Measurements from ENCODE around the gene VIPAS39. TPM values are rescaled to one million over a fixed set of nuclear protein-coding genes. Genes with fewer than 3 reads are reported as not detected.

VIPAS39 gene
- total and polyA plus RNA-seq, 12 donors: 11.2 to 36.3 (median 18.9) TPM

DNA sequence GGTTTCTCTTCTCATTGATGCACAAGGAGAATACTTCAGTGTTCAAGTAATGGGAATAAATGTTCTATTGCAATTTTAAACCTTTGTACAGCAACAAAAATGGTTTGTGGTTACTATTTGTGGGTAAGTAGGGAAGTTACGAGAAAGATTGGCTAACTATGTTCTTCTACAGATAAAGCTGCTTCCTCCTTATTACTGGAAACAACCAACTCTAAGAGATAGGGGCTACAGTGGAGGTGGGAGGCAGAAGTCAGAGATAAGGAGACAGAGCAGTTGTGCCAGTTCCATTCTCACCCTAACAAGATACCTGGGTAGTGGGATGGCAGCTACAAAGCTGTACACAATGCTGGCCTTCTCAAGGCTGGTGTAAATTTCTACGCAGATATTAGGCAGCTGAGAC lies 50.2 kb downstream of the VIPAS39 start:
- intact Hi-C loops (cut with DNase I): no loop called here
- Histone ChIP-seq H3K4me3 (no peak overlapping the region), H3K27me3 (no peaks in the 10 kb centered on the region), H3K36me3 (replicated peaks in 1 of 2) (no peaks in the 10 kb centered on the region), H3K27ac (no peak overlapping the region), H3K4me1 (replicated peaks in 1 of 2) (no peaks in the 10 kb centered on the region), H3K9me3 (replicated peaks in 1 of 3) (no peaks in the 10 kb centered on the region)
- no peak for TF ChIP-seq POLR2A (IDR thresholded peaks at IDR 0.05)
- TF ChIP-seq, protein P1, sequence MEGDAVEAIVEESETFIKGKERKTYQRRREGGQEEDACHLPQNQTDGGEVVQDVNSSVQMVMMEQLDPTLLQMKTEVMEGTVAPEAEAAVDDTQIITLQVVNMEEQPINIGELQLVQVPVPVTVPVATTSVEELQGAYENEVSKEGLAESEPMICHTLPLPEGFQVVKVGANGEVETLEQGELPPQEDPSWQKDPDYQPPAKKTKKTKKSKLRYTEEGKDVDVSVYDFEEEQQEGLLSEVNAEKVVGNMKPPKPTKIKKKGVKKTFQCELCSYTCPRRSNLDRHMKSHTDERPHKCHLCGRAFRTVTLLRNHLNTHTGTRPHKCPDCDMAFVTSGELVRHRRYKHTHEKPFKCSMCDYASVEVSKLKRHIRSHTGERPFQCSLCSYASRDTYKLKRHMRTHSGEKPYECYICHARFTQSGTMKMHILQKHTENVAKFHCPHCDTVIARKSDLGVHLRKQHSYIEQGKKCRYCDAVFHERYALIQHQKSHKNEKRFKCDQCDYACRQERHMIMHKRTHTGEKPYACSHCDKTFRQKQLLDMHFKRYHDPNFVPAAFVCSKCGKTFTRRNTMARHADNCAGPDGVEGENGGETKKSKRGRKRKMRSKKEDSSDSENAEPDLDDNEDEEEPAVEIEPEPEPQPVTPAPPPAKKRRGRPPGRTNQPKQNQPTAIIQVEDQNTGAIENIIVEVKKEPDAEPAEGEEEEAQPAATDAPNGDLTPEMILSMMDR (IDR thresholded peaks at IDR 0.05): no peak
- no peak for DNase-seq
- whole genome bisulfite sequencing, 4 donors: 77 to 92% (median 85%) methylated on average over 2 of the region's 2 CpGs

DNA sequence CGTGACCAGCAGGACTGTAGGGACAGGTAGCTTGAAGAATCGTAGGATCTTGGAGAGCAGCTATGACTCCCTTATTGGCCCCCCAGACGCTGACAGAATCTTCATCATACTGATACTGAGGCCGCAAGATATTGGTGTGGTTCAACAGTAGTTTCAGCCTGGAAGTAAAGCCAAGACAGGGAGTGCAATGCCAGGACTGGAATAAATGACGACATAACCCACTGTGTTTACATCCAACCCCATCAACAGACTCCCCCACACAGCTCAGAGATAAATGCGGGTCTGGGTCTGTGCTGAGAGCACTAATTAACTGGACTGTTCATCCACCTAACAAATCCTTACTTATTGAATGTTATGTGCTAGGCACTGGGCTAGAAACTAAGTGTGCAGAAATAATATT lies 50.7 kb downstream of the VIPAS39 start:
- H3K36me3 ChIP-seq (replicated peaks in 1 of 2): no peaks in the 10 kb centered on the region
- no peak for DNase-seq
- 62 to 71% (median 66%) methylated on average over 6 of the region's 6 CpGs for WGBS, 4 donors
- no peak overlapping the region for H3K27ac ChIP-seq
- H3K4me1 ChIP-seq (replicated peaks in 1 of 2): no peaks in the 10 kb centered on the region
- intact Hi-C loops (cut with DNase I): no loop called here
- no peaks in the 10 kb centered on the region for H3K27me3 ChIP-seq
- H3K4me3 ChIP-seq: no peak overlapping the region
- TF ChIP-seq, protein P1 (IDR thresholded peaks at IDR 0.05): no peak
- TF ChIP-seq POLR2A (IDR thresholded peaks at IDR 0.05): no peak
- H3K9me3 ChIP-seq (replicated peaks in 1 of 3): no peaks in the 10 kb centered on the region

DNA sequence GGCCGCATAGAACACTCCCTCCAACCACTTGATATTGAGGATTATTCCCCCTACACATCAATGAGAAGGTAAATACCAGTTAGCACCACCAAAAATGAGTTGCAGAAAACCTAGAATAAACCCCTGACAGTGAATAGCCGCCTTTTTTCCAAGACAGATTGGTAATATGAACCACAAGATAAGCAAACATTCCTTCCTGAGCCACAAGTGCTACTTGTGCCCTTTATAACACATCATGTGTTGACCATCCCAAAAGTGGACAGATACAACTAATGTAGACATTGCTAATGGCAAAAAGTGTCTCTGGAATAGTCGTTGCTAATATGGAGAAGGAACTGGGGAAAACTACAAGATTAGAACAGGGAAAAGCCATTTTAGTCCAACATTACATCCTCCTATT lies 51.3 kb downstream of the VIPAS39 start:
- 62 to 71% (median 66%) methylated on average over 3 of the region's 3 CpGs for WGBS, 4 donors
- intact Hi-C loops (cut with DNase I): no loop called here

DNA sequence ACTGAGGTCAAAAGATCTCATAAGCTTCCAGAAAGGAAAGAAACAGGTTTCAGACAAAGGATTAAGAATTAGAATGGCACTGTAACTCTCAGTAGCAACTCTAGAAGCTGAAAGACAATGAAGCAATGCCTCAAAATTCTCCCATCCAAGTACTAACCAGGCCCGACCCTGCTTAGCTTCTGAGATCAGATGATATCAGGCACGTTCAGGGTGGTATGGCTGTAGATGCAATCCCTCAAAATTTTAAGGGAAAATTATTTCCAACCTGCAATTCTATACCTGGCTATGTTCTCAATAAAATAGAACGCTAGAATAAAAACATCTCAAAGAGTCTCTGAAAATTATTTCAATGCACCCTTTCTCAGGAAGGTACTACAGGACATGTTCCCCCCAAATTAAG lies 53.6 kb downstream of the VIPAS39 start:
- DNase-seq: no peak
- intact Hi-C loops (cut with DNase I): no loop called here

More for the DNA sequence above, 51.3 kb downstream of the VIPAS39 start:
- no peak for DNase-seq
- Histone ChIP-seq H3K4me1 (replicated peaks in 1 of 2) (no peaks in the 10 kb centered on the region), H3K4me3 (no peak overlapping the region), H3K27me3 (no peaks in the 10 kb centered on the region), H3K9me3 (replicated peaks in 1 of 3) (no peaks in the 10 kb centered on the region), H3K36me3 (replicated peaks in 1 of 2) (no peaks in the 10 kb centered on the region), H3K27ac (no peak overlapping the region)
- TF ChIP-seq, protein P1 (IDR thresholded peaks at IDR 0.05): no peak
- no peak for TF ChIP-seq POLR2A (IDR thresholded peaks at IDR 0.05)

DNA sequence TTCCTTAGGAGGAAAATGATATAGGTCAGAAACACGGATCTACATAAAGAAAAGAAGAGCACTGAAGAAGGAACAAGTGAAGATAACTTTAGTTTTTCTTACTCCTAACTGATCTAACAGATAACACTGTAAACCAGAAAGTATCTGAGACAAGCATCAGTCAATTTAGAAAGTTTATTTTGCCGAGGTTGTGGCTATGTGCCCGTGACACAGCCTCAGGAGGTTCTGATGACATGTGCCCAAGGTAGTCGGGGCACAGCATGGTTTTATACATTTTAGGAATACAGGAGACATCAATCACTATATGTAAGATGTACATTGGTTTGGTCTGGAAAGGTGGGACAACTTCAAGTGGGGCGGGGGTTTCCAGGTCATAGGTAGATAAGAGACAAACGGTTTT lies 57.2 kb downstream of the VIPAS39 start:
- DNase-seq: no peak
- Histone ChIP-seq H3K9me3 (replicated peaks in 1 of 3) (no peaks in the 10 kb centered on the region), H3K27me3 (no peaks in the 10 kb centered on the region), H3K4me3 (no peak overlapping the region), H3K36me3 (replicated peaks in 1 of 2) (no peaks in the 10 kb centered on the region), H3K27ac (no peak overlapping the region), H3K4me1 (replicated peaks in 1 of 2) (no peaks in the 10 kb centered on the region)
- whole genome bisulfite sequencing, 4 donors: 74 to 92% (median 84%) methylated on average over 6 of the region's 6 CpGs
- intact Hi-C loops (cut with DNase I): no loop called here
- TF ChIP-seq, protein P1 (IDR thresholded peaks at IDR 0.05): no peak
- TF ChIP-seq POLR2A (IDR thresholded peaks at IDR 0.05): no peak

More for the DNA sequence above, 53.6 kb downstream of the VIPAS39 start:
- TF ChIP-seq POLR2A (IDR thresholded peaks at IDR 0.05): no peak
- Histone ChIP-seq H3K9me3 (replicated peaks in 1 of 3) (no peaks in the 10 kb centered on the region), H3K4me3 (no peak overlapping the region), H3K36me3 (replicated peaks in 1 of 2) (no peaks in the 10 kb centered on the region), H3K4me1 (replicated peaks in 1 of 2) (no peaks in the 10 kb centered on the region), H3K27ac (no peak overlapping the region), H3K27me3 (no peaks in the 10 kb centered on the region)
- 82 to 91% (median 87%) methylated on average over 3 of the region's 3 CpGs for WGBS, 4 donors
